Measurements from ENCODE around the gene PCDH8. TPM values are rescaled to one million over a fixed set of nuclear protein-coding genes. Genes with fewer than 3 reads are reported as not detected.

PCDH8 gene
- total and polyA plus RNA-seq, 2 donors (not counting 1 experiment from before 2014, with no cell fraction given), result not detected

- no peak for DNase-seq (ENCODE audit: low read depth in 2 of 2)
- Histone ChIP-seq H3K4me3 (replicated peaks in 1 of 4; ENCODE audit: control extremely low read depth in 1 of 4, insufficient read depth in 1 of 4, low read depth in 3 of 4, low read length in 4 of 4) (no peak overlapping the region), H3K27me3 (ENCODE audit: control insufficient read depth, insufficient read depth, low read length) (no peaks in the 10 kb centered on the region), H3K36me3 (ENCODE audit: control insufficient read depth, insufficient read depth, low read length) (no peaks in the 10 kb centered on the region), H3K79me2 (ENCODE audit: control insufficient read depth, insufficient read depth, low read length) (no peaks in the 10 kb centered on the region), H2AFZ (ENCODE audit: low read length) (no peak overlapping the region), H3K9ac (ENCODE audit: insufficient read depth, low read length) (no peak overlapping the region), H3K9me3 (ENCODE audit: control insufficient read depth, insufficient read depth, low read depth, low read length) (no peaks in the 10 kb centered on the region), H4K20me1 (ENCODE audit: control insufficient read depth, extremely low read depth, insufficient read depth, low read length) (no peaks in the 10 kb centered on the region), H3K4me2 (ENCODE audit: extremely low read depth, insufficient read depth, low read length) (no peak overlapping the region), H3K27ac (ENCODE audit: insufficient read depth, low read length) (no peak overlapping the region), H3K4me1 (ENCODE audit: control insufficient read depth, extremely low read depth, insufficient read depth, low read length) (no peaks in the 10 kb centered on the region)
- no peak for TF ChIP-seq CTCF (conservative IDR thresholded peaks at IDR 0.05 in 1 of 2, IDR thresholded peaks at IDR 0.05 in 1 of 2; ENCODE audit: low read depth in 1 of 2, low read length in 2 of 2)
- no peak for TF ChIP-seq EZH2 (IDR thresholded peaks at IDR 0.05; ENCODE audit: low read length, missing control alignments)
Measured at GRCh38 chr13:52837850-52838249, 10.6 kb downstream of the PCDH8 start.

- Histone ChIP-seq H2AFZ (ENCODE audit: low read length) (no peak overlapping the region), H4K20me1 (ENCODE audit: control insufficient read depth, extremely low read depth, insufficient read depth, low read length) (no peaks in the 10 kb centered on the region), H3K36me3 (ENCODE audit: control insufficient read depth, insufficient read depth, low read length) (no peaks in the 10 kb centered on the region), H3K9ac (ENCODE audit: insufficient read depth, low read length) (no peak overlapping the region), H3K27me3 (ENCODE audit: control insufficient read depth, insufficient read depth, low read length) (no peaks in the 10 kb centered on the region), H3K4me1 (ENCODE audit: control insufficient read depth, extremely low read depth, insufficient read depth, low read length) (no peaks in the 10 kb centered on the region), H3K4me2 (ENCODE audit: extremely low read depth, insufficient read depth, low read length) (no peak overlapping the region), H3K27ac (ENCODE audit: insufficient read depth, low read length) (no peak overlapping the region), H3K9me3 (ENCODE audit: control insufficient read depth, insufficient read depth, low read depth, low read length) (no peaks in the 10 kb centered on the region), H3K4me3 (replicated peaks in 1 of 4; ENCODE audit: control extremely low read depth in 1 of 4, insufficient read depth in 1 of 4, low read depth in 3 of 4, low read length in 4 of 4) (no peak overlapping the region), H3K79me2 (ENCODE audit: control insufficient read depth, insufficient read depth, low read length) (no peaks in the 10 kb centered on the region)
- TF ChIP-seq EZH2 (IDR thresholded peaks at IDR 0.05; ENCODE audit: low read length, missing control alignments) (no peak), CTCF (conservative IDR thresholded peaks at IDR 0.05 in 1 of 2, IDR thresholded peaks at IDR 0.05 in 1 of 2; ENCODE audit: low read depth in 1 of 2, low read length in 2 of 2) (no peak)
- DNase-seq (ENCODE audit: low read depth in 2 of 2), result no peak
Measured at GRCh38 chr13:52835071-52835839, 13.2 kb downstream of the PCDH8 start.

- H3K9ac ChIP-seq (ENCODE audit: insufficient read depth, low read length), result no peak overlapping the region
- no peak overlapping the region for H3K4me3 ChIP-seq (replicated peaks in 1 of 4; ENCODE audit: control extremely low read depth in 1 of 4, insufficient read depth in 1 of 4, low read depth in 3 of 4, low read length in 4 of 4)
- H3K4me2 ChIP-seq (ENCODE audit: extremely low read depth, insufficient read depth, low read length), result no peak overlapping the region
- TF ChIP-seq CTCF (conservative IDR thresholded peaks at IDR 0.05 in 1 of 2, IDR thresholded peaks at IDR 0.05 in 1 of 2; ENCODE audit: low read depth in 1 of 2, low read length in 2 of 2) (no peak), EZH2 (IDR thresholded peaks at IDR 0.05; ENCODE audit: low read length, missing control alignments) (no peak)
- no peak overlapping the region for H2AFZ ChIP-seq (ENCODE audit: low read length)
- DNase-seq (ENCODE audit: low read depth in 2 of 2), result no peak
- no peaks in the 10 kb centered on the region for H4K20me1 ChIP-seq (ENCODE audit: control insufficient read depth, extremely low read depth, insufficient read depth, low read length)
- no peaks in the 10 kb centered on the region for H3K4me1 ChIP-seq (ENCODE audit: control insufficient read depth, extremely low read depth, insufficient read depth, low read length)
- no peaks in the 10 kb centered on the region for H3K36me3 ChIP-seq (ENCODE audit: control insufficient read depth, insufficient read depth, low read length)
- H3K79me2 ChIP-seq (ENCODE audit: control insufficient read depth, insufficient read depth, low read length), result no peaks in the 10 kb centered on the region
- H3K9me3 ChIP-seq (ENCODE audit: control insufficient read depth, insufficient read depth, low read depth, low read length), result no peaks in the 10 kb centered on the region
- H3K27me3 ChIP-seq (ENCODE audit: control insufficient read depth, insufficient read depth, low read length), result no peaks in the 10 kb centered on the region
- no peak overlapping the region for H3K27ac ChIP-seq (ENCODE audit: insufficient read depth, low read length)
Measured at GRCh38 chr13:52833296-52833875, 15.1 kb downstream of the PCDH8 start.
